HepG2 (cell line): ENCODE results near the gene NOS1AP. TPM values are rescaled to one million over a fixed set of nuclear protein-coding genes. Genes with fewer than 3 reads are reported as not detected.
A peak's percentile ranks its signal among the peaks of the same experiment; 100 is the strongest.

Source experiments
- ARID2 ChIP-seq: sonication (generic); formaldehyde crosslinking; IDR thresholded peaks from 2 replicates; pipeline ENCODE4 v1.8.1; 2022; ENCODE audit warnings: mild to moderate bottlenecking, missing genetic modification reagents, borderline replicate concordance
- ATF1 ChIP-seq: IDR thresholded peaks from 2 replicates; pipeline ENCODE4 v1.6.1; 2016; ENCODE audit warnings: mild to moderate bottlenecking, control low read depth
- BRCA1 ChIP-seq: sonication (generic); formaldehyde crosslinking; IDR thresholded peaks from 2 replicates; pipeline ENCODE4 v1.4.0; 2020; ENCODE audit warnings: missing genetic modification reagents
- FOXM1 ChIP-seq: sonication (generic); formaldehyde crosslinking; IDR thresholded peaks from 2 replicates; pipeline ENCODE4 v1.5.0; 2020; ENCODE audit warnings: missing genetic modification reagents
- GATAD2A ChIP-seq: IDR thresholded peaks from 2 replicates; pipeline ENCODE4 v1.6.1; 2016
- HNRNPL ChIP-seq: fragments of 200-400 bp; formaldehyde crosslinking; IDR thresholded peaks from 2 replicates; pipeline ENCODE4 v1.6.1; 2017; ENCODE audit warnings: mild to moderate bottlenecking, low read depth, low read length
- SALL1 ChIP-seq: sonication (generic); formaldehyde crosslinking; IDR thresholded peaks from 2 replicates; pipeline ENCODE4 v1.8.0; 2022; ENCODE audit warnings: mild to moderate bottlenecking, missing genetic modification reagents
- SMC3 ChIP-seq: IDR thresholded peaks from 2 replicates; pipeline ENCODE4 v1.6.1; 2011; ENCODE audit warnings: low read length, improper control_type of control experiment
- TEAD3 ChIP-seq: optimal IDR thresholded peaks from 2 replicates; pipeline ENCODE3; 2016; ENCODE audit warnings: borderline replicate concordance
- XRCC5 ChIP-seq: fragments of 200-400 bp; formaldehyde crosslinking; optimal IDR thresholded peaks from 2 replicates; pipeline ENCODE3; 2017; ENCODE audit warnings: mild to moderate bottlenecking, low read length
- ZBTB33 ChIP-seq: sonication (generic); formaldehyde crosslinking; IDR thresholded peaks from 2 replicates; pipeline ENCODE4 v1.4.0; 2020; ENCODE audit warnings: missing genetic modification reagents
- ZMYM2 ChIP-seq: sonication (generic); formaldehyde crosslinking; IDR thresholded peaks from 2 replicates; pipeline ENCODE4 v1.8.0; 2022; ENCODE audit warnings: mild to moderate bottlenecking, missing genetic modification reagents
- polyA plus RNA-seq, 8 experiments: library from polyadenylated mRNA; depleted of rRNA in 3 of 8; stranded (reverse) in 7 of 8; unstranded in 1 of 8; fragments of >200 nt; fragmentation: Illumina TruSeq in 4 of 8; extraction: Trizol in 4 of 8; gene quantifications; 2 replicates each; pipeline versions ENCODE4 v1.2.1 to v1.2.3, GENCODE V29; 2011 to 2016; ENCODE audit warnings: low read depth in 4 of 8, missing spikeins in 1 of 8, mixed read lengths in 1 of 8; ENCODE audit not compliant: insufficient read depth in 1 of 8
- total RNA-seq, 5 experiments: library from RNA; depleted of rRNA; stranded (reverse); fragments of >200 nt; fragmentation: Illumina TruSeq; extraction: Trizol; gene quantifications; 2 replicates each; pipeline ENCODE4 v1.2.3, GENCODE V29; 2016; ENCODE audit warnings: low read depth in 1 of 5
- TF ChIP-seq, protein P1 (sequence below): sonication (generic); IDR thresholded peaks from 2 replicates; pipeline ENCODE4 v1.6.1; 2016; ENCODE audit warnings: low read depth, borderline replicate concordance
- TF ChIP-seq, protein P2 (sequence below): IDR thresholded peaks from 2 replicates; pipeline ENCODE4 v1.4.0; 2020; ENCODE audit warnings: mild to moderate bottlenecking, missing genetic modification reagents

The NOS1AP gene
- total and polyA plus RNA-seq, 2 of the 13 experiments (the other 11 are each of a cell fraction or from before 2014, with no cell fraction given), result 2.0 to 3.3 TPM

DNA sequence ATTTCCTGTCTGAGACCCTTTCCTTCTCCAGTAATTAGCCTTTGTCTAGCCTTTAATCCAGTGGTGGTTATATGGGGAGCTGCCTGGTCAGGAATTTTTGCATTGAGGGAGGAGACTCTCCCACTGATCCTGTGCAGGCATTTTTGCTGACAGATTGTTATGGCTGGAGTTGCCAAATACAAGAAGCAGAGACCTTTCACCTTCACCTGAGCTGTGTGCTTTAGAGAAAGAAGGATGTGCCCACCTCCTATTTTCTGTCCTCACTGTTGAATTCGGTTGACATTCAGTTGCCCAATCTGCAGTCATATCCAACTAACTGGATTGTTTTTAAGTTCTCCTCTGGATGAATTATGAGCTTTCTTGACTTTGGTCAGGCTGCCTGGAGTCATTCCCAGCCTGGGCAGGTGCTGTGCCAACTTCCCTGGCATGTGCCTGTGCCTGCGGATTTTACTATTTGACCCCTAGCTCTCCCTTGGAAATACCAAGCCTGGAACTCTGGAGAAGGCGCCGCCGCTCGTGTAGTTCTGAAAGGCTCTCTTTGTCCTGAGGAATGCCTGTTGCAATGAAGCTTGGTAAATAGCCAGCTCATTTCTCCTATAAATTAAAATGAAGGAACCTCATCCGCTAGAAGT is 143.9 kb downstream of the NOS1AP start (continued):
- TF ChIP-seq BRCA1 (CRISPR knock-in tag) (no peak), TEAD3 (CRISPR knock-in tag) (peak; percentile 65), XRCC5 (peak; percentile 28), ARID2 (0 out of 2 replicates have a peak, but pooled peaks have one; percentile 47), ATF1 (CRISPR knock-in tag) (0 out of 2 replicates have a peak, but pooled peaks have one; percentile 16), FOXM1 (CRISPR knock-in tag) (no peak), ZBTB33 (peak; percentile 85), ZMYM2 (no peak), HNRNPL (peak; percentile 92), SALL1 (0 out of 2 replicates have a peak, but pooled peaks have one; percentile 15), SMC3 (0 out of 2 replicates have a peak, but pooled peaks have one; percentile 4), GATAD2A (CRISPR knock-in tag) (0 out of 2 replicates have a peak, but pooled peaks have one; percentile 34)
- TF ChIP-seq, protein P1, sequence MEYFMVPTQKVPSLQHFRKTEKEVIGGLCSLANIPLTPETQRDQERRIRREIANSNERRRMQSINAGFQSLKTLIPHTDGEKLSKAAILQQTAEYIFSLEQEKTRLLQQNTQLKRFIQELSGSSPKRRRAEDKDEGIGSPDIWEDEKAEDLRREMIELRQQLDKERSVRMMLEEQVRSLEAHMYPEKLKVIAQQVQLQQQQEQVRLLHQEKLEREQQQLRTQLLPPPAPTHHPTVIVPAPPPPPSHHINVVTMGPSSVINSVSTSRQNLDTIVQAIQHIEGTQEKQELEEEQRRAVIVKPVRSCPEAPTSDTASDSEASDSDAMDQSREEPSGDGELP, result no peak
- TF ChIP-seq, protein P2, sequence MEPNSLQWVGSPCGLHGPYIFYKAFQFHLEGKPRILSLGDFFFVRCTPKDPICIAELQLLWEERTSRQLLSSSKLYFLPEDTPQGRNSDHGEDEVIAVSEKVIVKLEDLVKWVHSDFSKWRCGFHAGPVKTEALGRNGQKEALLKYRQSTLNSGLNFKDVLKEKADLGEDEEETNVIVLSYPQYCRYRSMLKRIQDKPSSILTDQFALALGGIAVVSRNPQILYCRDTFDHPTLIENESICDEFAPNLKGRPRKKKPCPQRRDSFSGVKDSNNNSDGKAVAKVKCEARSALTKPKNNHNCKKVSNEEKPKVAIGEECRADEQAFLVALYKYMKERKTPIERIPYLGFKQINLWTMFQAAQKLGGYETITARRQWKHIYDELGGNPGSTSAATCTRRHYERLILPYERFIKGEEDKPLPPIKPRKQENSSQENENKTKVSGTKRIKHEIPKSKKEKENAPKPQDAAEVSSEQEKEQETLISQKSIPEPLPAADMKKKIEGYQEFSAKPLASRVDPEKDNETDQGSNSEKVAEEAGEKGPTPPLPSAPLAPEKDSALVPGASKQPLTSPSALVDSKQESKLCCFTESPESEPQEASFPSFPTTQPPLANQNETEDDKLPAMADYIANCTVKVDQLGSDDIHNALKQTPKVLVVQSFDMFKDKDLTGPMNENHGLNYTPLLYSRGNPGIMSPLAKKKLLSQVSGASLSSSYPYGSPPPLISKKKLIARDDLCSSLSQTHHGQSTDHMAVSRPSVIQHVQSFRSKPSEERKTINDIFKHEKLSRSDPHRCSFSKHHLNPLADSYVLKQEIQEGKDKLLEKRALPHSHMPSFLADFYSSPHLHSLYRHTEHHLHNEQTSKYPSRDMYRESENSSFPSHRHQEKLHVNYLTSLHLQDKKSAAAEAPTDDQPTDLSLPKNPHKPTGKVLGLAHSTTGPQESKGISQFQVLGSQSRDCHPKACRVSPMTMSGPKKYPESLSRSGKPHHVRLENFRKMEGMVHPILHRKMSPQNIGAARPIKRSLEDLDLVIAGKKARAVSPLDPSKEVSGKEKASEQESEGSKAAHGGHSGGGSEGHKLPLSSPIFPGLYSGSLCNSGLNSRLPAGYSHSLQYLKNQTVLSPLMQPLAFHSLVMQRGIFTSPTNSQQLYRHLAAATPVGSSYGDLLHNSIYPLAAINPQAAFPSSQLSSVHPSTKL (CRISPR knock-in tag), result 0 out of 2 replicates have a peak, but pooled peaks have one; percentile 6
